Esophagus squamous epithelium (tissue), 4 donors: ENCODE measurements around the gene LCOR.

Experiments used
- POLR2A ChIP-seq, 4 donors: fragments of 450-650 bp; IDR thresholded peaks; one replicate each; pipeline ENCODE4 v1.6.1; 2017; ENCODE audit warnings: antibody characterized with exemption in 4 of 4, mild to moderate bottlenecking in 4 of 4, moderate library complexity in 3 of 4
- TF ChIP-seq, protein P1 (sequence below), 6 experiments: fragments of 450-650 bp in 4 of 6; fragments of 200-600 bp in 2 of 6; sonication (generic) in 2 of 6; IDR thresholded peaks; one replicate each; pipeline ENCODE4 v1.5.1; 2016 to 2019; ENCODE audit warnings: antibody characterized with exemption in 6 of 6, mild to moderate bottlenecking in 4 of 6, moderate library complexity in 4 of 6

DNA sequence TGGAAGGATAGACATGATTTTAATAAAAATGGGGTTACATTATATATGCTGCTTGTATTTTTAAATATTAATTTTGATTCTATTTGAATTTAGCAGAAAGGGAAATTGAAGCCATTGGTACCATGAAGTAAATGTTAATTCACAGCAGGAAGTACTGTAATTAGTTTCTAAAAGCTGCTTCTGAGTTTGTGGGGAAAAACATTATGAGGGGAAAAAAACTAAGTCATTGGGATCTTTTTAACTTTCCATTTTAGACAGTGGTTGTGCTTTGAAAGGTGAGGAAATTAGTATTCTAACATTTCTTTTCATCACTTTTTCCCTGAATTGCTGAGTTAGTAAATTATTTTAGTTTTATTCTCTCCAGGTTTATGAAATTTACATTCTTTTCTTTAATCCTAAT is 41.0 kb downstream of the LCOR start:
- TF ChIP-seq POLR2A (IDR thresholded peaks at IDR 0.05): no peak
- TF ChIP-seq, protein P1, sequence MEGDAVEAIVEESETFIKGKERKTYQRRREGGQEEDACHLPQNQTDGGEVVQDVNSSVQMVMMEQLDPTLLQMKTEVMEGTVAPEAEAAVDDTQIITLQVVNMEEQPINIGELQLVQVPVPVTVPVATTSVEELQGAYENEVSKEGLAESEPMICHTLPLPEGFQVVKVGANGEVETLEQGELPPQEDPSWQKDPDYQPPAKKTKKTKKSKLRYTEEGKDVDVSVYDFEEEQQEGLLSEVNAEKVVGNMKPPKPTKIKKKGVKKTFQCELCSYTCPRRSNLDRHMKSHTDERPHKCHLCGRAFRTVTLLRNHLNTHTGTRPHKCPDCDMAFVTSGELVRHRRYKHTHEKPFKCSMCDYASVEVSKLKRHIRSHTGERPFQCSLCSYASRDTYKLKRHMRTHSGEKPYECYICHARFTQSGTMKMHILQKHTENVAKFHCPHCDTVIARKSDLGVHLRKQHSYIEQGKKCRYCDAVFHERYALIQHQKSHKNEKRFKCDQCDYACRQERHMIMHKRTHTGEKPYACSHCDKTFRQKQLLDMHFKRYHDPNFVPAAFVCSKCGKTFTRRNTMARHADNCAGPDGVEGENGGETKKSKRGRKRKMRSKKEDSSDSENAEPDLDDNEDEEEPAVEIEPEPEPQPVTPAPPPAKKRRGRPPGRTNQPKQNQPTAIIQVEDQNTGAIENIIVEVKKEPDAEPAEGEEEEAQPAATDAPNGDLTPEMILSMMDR (IDR thresholded peaks at IDR 0.05): no peak
